Mesenchymal stem cell (in vitro differentiated cells and primary cell): Measurements from ENCODE around the gene PIP5K1B. TPM values are rescaled to one million over a fixed set of nuclear protein-coding genes. Genes with fewer than 3 reads are reported as not detected.
A peak's percentile ranks its signal among the peaks of the same experiment; 100 is the strongest.

Experiments used
- DNase-seq: peaks from one replicate; pipeline ENCODE4 v3.0.0-alpha.2; 2013
- H2AFZ ChIP-seq: one replicate; pipeline ENCODE4 v1.6.1; 2013; ENCODE audit warnings: low read depth, mild to moderate bottlenecking, control low read depth, inconsistent platforms, low read length, moderate library complexity
- H2AK5ac ChIP-seq: 2 replicates; pipeline ENCODE4 v1.6.1; 2013; ENCODE audit warnings: low read length, moderate library complexity, mild to moderate bottlenecking, inconsistent platforms; ENCODE audit not compliant: severe bottlenecking
- H2BK120ac ChIP-seq: one replicate; pipeline ENCODE4 v1.6.1; 2013; ENCODE audit warnings: low read depth, mild to moderate bottlenecking, inconsistent platforms, low read length, moderate library complexity
- H2BK12ac ChIP-seq, 2 experiments: one replicate each; pipeline ENCODE4 v1.6.1; 2013; ENCODE audit warnings: inconsistent platforms in 2 of 2, low read length in 2 of 2, mild to moderate bottlenecking in 2 of 2, moderate library complexity in 2 of 2, control low read depth in 1 of 2
- H2BK15ac ChIP-seq: one replicate; pipeline ENCODE4 v1.6.1; 2013; ENCODE audit warnings: mild to moderate bottlenecking, low read depth, inconsistent platforms; ENCODE audit not compliant: poor library complexity, severe bottlenecking
- H2BK5ac ChIP-seq: 2 replicates; pipeline ENCODE4 v1.6.1; 2013; ENCODE audit warnings: low read depth, mild to moderate bottlenecking, low read length, control low read depth, inconsistent platforms; ENCODE audit not compliant: poor library complexity, severe bottlenecking
- H3K14ac ChIP-seq, 2 experiments: one replicate each; pipeline ENCODE4 v1.6.1; 2013; ENCODE audit warnings: inconsistent platforms in 2 of 2, low read length in 2 of 2, control low read depth in 1 of 2, mild to moderate bottlenecking in 1 of 2, moderate library complexity in 1 of 2
- H3K18ac ChIP-seq, 2 experiments: one replicate each; pipeline ENCODE4 v1.6.1; 2013; ENCODE audit warnings: inconsistent platforms in 2 of 2, low read length in 2 of 2, control low read depth in 1 of 2, low read depth in 1 of 2, mild to moderate bottlenecking in 1 of 2
- H3K23ac ChIP-seq, 2 experiments: one replicate each; pipeline ENCODE4 v1.6.1; 2013; ENCODE audit warnings: inconsistent platforms in 2 of 2, low read length in 2 of 2, mild to moderate bottlenecking in 2 of 2, moderate library complexity in 2 of 2, control low read depth in 1 of 2
- H3K27ac ChIP-seq: 2 replicates; pipeline ENCODE4 v1.5.1; 2013; ENCODE audit warnings: mild to moderate bottlenecking, moderate library complexity, low read length, control low read depth, inconsistent platforms; ENCODE audit not compliant: poor library complexity, severe bottlenecking
- H3K27me3 ChIP-seq, 2 experiments: 2 replicates each; pipeline versions ENCODE4 v1.6.1 to v1.7.0; 2013; ENCODE audit warnings: low read length in 2 of 2, mild to moderate bottlenecking in 2 of 2, moderate library complexity in 2 of 2, control low read depth in 1 of 2, inconsistent platforms in 1 of 2; ENCODE audit not compliant: control insufficient read depth in 1 of 2, insufficient read depth in 1 of 2
- H3K36me3 ChIP-seq, 2 experiments: 2 replicates each; pipeline versions ENCODE4 v1.6.1 to v1.7.0; 2013; ENCODE audit warnings: low read length in 2 of 2, control low read depth in 1 of 2, inconsistent platforms in 1 of 2, low read depth in 1 of 2, mild to moderate bottlenecking in 1 of 2; ENCODE audit not compliant: insufficient read depth in 2 of 2, control insufficient read depth in 1 of 2
- H3K4ac ChIP-seq, 2 experiments: one replicate each; pipeline ENCODE4 v1.6.1; 2013; ENCODE audit warnings: inconsistent platforms in 2 of 2, low read length in 2 of 2, mild to moderate bottlenecking in 2 of 2, moderate library complexity in 2 of 2, control low read depth in 1 of 2, low read depth in 1 of 2
- H3K4me1 ChIP-seq: 2 replicates; pipeline ENCODE4 v1.6.1; 2013; ENCODE audit warnings: low read depth, low read length, control low read depth; ENCODE audit not compliant: control insufficient read depth, insufficient read depth
- H3K4me2 ChIP-seq: 2 replicates; pipeline ENCODE4 v1.6.1; 2013; ENCODE audit warnings: low read length, mild to moderate bottlenecking, inconsistent platforms; ENCODE audit not compliant: poor library complexity, severe bottlenecking
- H3K4me3 ChIP-seq, 2 experiments: 2 replicates each; pipeline versions ENCODE4 v1.5.1 to v1.7.0; 2013; ENCODE audit warnings: low read length in 2 of 2, mild to moderate bottlenecking in 2 of 2, control low read depth in 1 of 2, low read depth in 1 of 2; ENCODE audit not compliant: insufficient read depth in 1 of 2
- H3K79me1 ChIP-seq: replicated peaks from 2 replicates; pipeline ENCODE4 v1.6.1; 2013; ENCODE audit warnings: mild to moderate bottlenecking, control low read depth, low read length, inconsistent platforms; ENCODE audit not compliant: poor library complexity, severe bottlenecking
- H3K9ac ChIP-seq: 2 replicates; pipeline ENCODE4 v1.7.0; 2013; ENCODE audit warnings: mild to moderate bottlenecking, low read length, moderate library complexity
- H3K9me3 ChIP-seq: 2 replicates; pipeline ENCODE4 v1.7.0; 2013; ENCODE audit warnings: mild to moderate bottlenecking, low read length; ENCODE audit not compliant: control insufficient read depth
- H4K8ac ChIP-seq: one replicate; pipeline ENCODE4 v1.6.1; 2013; ENCODE audit warnings: inconsistent platforms, mild to moderate bottlenecking, low read length, moderate library complexity
- H4K91ac ChIP-seq: one replicate; pipeline ENCODE4 v1.6.1; 2013; ENCODE audit warnings: mild to moderate bottlenecking, low read length, inconsistent platforms
- WGBS: methylation state at CpG from one replicate; pipeline ENCODE4 v1.1.7; 2013; ENCODE audit warnings: mixed read lengths; 5-methylcytosine and 5-hydroxymethylcytosine counted together
- polyA plus RNA-seq, 2 experiments: library from polyadenylated mRNA; stranded (reverse); fragments of 200-250 nt; gene quantifications; one replicate each; pipeline ENCODE4 v1.2.3, GENCODE V29; 2013

PIP5K1B gene
- polyA plus RNA-seq (2013, experiment 1 of 2), result 1.3 TPM
- polyA plus RNA-seq (2013, experiment 2 of 2), result 1.5 TPM

- Histone ChIP-seq H3K9ac (no peak within 1 kb of the TSS), H3K36me3 (no peaks in the 10 kb centered on the region), H3K4me3 (peak within 1 kb of the TSS; percentile 62 to 73), H3K27ac (no peak within 1 kb of the TSS), H2BK12ac (peak within 1 kb of the TSS in 1 of 2 experiments; percentile 77), H4K91ac (no peak within 1 kb of the TSS), H2BK15ac (no peak within 1 kb of the TSS), H2AFZ (peak within 1 kb of the TSS; percentile 55), H3K18ac (peak within 1 kb of the TSS in 1 of 2 experiments; percentile 48), H3K4ac (no peak within 1 kb of the TSS), H3K9me3 (no peaks in the 10 kb centered on the region), H3K4me2 (peak within 1 kb of the TSS; percentile 95), H3K23ac (peak within 1 kb of the TSS in 1 of 2 experiments; percentile 40), H4K8ac (no peak within 1 kb of the TSS), H2BK5ac (no peak within 1 kb of the TSS), H2BK120ac (no peak within 1 kb of the TSS), H3K14ac (peak within 1 kb of the TSS in 1 of 2 experiments; percentile 3), H3K79me1 (no peaks in the 10 kb centered on the region), H3K27me3 (peaks cover 61 to 68% of the 10 kb centered on the region in 2 experiments), H2AK5ac (no peak within 1 kb of the TSS), H3K4me1 (peaks cover 16% of the 10 kb centered on the region)
- peak; percentile 54 for DNase-seq
- 0% methylated on average over 31 of the region's 84 CpGs for WGBS
These were observed at the start of gene PIP5K1B for GRCh38 chr9:68704814-68705530. TSS of gene PIP5K1B (plus strand) at chr9:68705240. CDS start at chr9:68822615, 117,375 bp downstream.

GRCh38 chr9:68664036-68664435 lies 41.0 kb upstream of the PIP5K1B start:
- Histone ChIP-seq H3K23ac (no peak overlapping the region), H3K27ac (no peak overlapping the region), H3K4me2 (no peak overlapping the region), H3K27me3 (no peaks in the 10 kb centered on the region), H3K14ac (no peak overlapping the region), H3K9me3 (no peaks in the 10 kb centered on the region), H2AK5ac (no peak overlapping the region), H2AFZ (no peak overlapping the region), H2BK12ac (no peak overlapping the region), H3K36me3 (no peaks in the 10 kb centered on the region), H4K91ac (no peak overlapping the region), H2BK15ac (no peak overlapping the region), H3K79me1 (no peaks in the 10 kb centered on the region), H2BK120ac (no peak overlapping the region), H4K8ac (no peak overlapping the region), H3K4me1 (no peaks in the 10 kb centered on the region), H3K4ac (no peak overlapping the region), H2BK5ac (no peak overlapping the region), H3K9ac (no peak overlapping the region), H3K18ac (no peak overlapping the region), H3K4me3 (no peak overlapping the region)
- DNase-seq, result no peak

- DNase-seq, result no peak
- H2AK5ac ChIP-seq, result no peak overlapping the region
- H3K9me3 ChIP-seq, result no peaks in the 10 kb centered on the region
- H2BK120ac ChIP-seq, result no peak overlapping the region
- H3K18ac ChIP-seq, result no peak overlapping the region
- no peak overlapping the region for H3K9ac ChIP-seq
- no peaks in the 10 kb centered on the region for H3K27me3 ChIP-seq
- H3K4me3 ChIP-seq, result no peak overlapping the region
- H3K14ac ChIP-seq, result no peak overlapping the region
- H2BK5ac ChIP-seq, result no peak overlapping the region
- 94% methylated on average over 1 of the region's 1 CpG for WGBS
- H4K91ac ChIP-seq, result no peak overlapping the region
- no peak overlapping the region for H3K4ac ChIP-seq
- no peak overlapping the region for H2BK12ac ChIP-seq
- H2AFZ ChIP-seq, result no peak overlapping the region
- H3K36me3 ChIP-seq, result no peaks in the 10 kb centered on the region
- no peaks in the 10 kb centered on the region for H3K4me1 ChIP-seq
- no peak overlapping the region for H3K23ac ChIP-seq
- no peak overlapping the region for H4K8ac ChIP-seq
- H3K79me1 ChIP-seq, result no peaks in the 10 kb centered on the region
- H2BK15ac ChIP-seq, result no peak overlapping the region
- H3K4me2 ChIP-seq, result no peak overlapping the region
- H3K27ac ChIP-seq, result no peak overlapping the region
These were observed 36.9 kb upstream of the PIP5K1B start for GRCh38 chr9:68668127-68668526.

GRCh38 chr9:68669218-68669617 lies 35.8 kb upstream of the PIP5K1B start:
- H3K18ac ChIP-seq, result no peak overlapping the region
- no peak overlapping the region for H3K23ac ChIP-seq
- no peak overlapping the region for H3K9ac ChIP-seq
- H4K8ac ChIP-seq, result no peak overlapping the region
- no peaks in the 10 kb centered on the region for H3K9me3 ChIP-seq
- H2AK5ac ChIP-seq, result no peak overlapping the region
- H2BK120ac ChIP-seq, result no peak overlapping the region
- H3K27ac ChIP-seq, result no peak overlapping the region
- no peaks in the 10 kb centered on the region for H3K4me1 ChIP-seq
- no peaks in the 10 kb centered on the region for H3K36me3 ChIP-seq
- H3K14ac ChIP-seq, result no peak overlapping the region
- no peak overlapping the region for H2BK5ac ChIP-seq
- no peak overlapping the region for H3K4ac ChIP-seq
- H3K27me3 ChIP-seq, result no peaks in the 10 kb centered on the region
- H3K79me1 ChIP-seq, result no peaks in the 10 kb centered on the region
- no peak for DNase-seq
- H2BK15ac ChIP-seq, result no peak overlapping the region
- no peak overlapping the region for H3K4me3 ChIP-seq
- no peak overlapping the region for H4K91ac ChIP-seq
- H2AFZ ChIP-seq, result no peak overlapping the region
- no peak overlapping the region for H2BK12ac ChIP-seq
- 50% methylated on average over 9 of the region's 9 CpGs for WGBS
- H3K4me2 ChIP-seq, result no peak overlapping the region
